A549 (cell line): Measurements from ENCODE around the gene CHMP4A. TPM values are rescaled to one million over a fixed set of nuclear protein-coding genes. Genes with fewer than 3 reads are reported as not detected.
A peak's percentile ranks its signal among the peaks of the same experiment; 100 is the strongest.

Experiments
- ATAC-seq, 2 experiments: fragments of 200-7000 bp in 1 of 2; fragments of >200 bp in 1 of 2; cut with Nextera tagmentation in 1 of 2; cut with Tn5 transposase in 1 of 2; 3 replicates each; pipeline versions ENCODE4 v1.8.0 to v1.9.1; 2018 to 2020; ENCODE audit warnings: mild to moderate bottlenecking in 1 of 2, moderate library complexity in 1 of 2
- CTCF ChIA-PET: fragments of 300-600 bp; sonication (Branson Sonifier 250); formaldehyde crosslinking; extraction: SDS; loops from one replicate; lab custom pipeline; 2021; ENCODE audit warnings: antibody characterized with exemption, inconsistent platforms; lab: Yijun Ruan, JAX
- POLR2A ChIA-PET: fragments of 350-600 bp; formaldehyde crosslinking; extraction: SDS; loops from one replicate; lab custom pipeline; 2021; ENCODE audit warnings: antibody characterized with exemption, inconsistent platforms; lab: Yijun Ruan, JAX
- DNase-seq, 2 experiments: peaks; one replicate each; pipeline versions ENCODE4 v3.0.0 to v3.0.0-alpha.2; 2011 to 2016; ENCODE audit warnings: low read depth in 1 of 2, low spot score in 1 of 2
- FAIRE-seq: peaks from 2 replicates; lab custom pipeline; 2011; peaks lifted over from hg19 to GRCh38; lab: Jason Lieb, UNC
- H3K27ac ChIP-seq, 2 experiments: fragments of >200 bp; sonication (Bioruptor Twin); formaldehyde crosslinking; 3 replicates each; pipeline ENCODE4 v1.5.1; 2016 to 2017
- H3K4me1 ChIP-seq: fragments of >200 bp; sonication (Bioruptor Twin); formaldehyde crosslinking; 3 replicates; pipeline ENCODE4 v1.6.1; 2016
- H3K4me2 ChIP-seq: fragments of >200 bp; sonication (Bioruptor Twin); formaldehyde crosslinking; 3 replicates; pipeline ENCODE4 v1.6.1; 2016
- H3K4me3 ChIP-seq: fragments of >200 bp; sonication (Bioruptor Twin); formaldehyde crosslinking; 3 replicates; pipeline ENCODE4 v1.5.1; 2016
- H3K9me3 ChIP-seq: fragments of >200 bp; sonication (Bioruptor Twin); formaldehyde crosslinking; 3 replicates; pipeline ENCODE4 v1.6.1; 2016
- BHLHE40 ChIP-seq: IDR thresholded peaks from 2 replicates; pipeline ENCODE4 v1.6.1; 2012; ENCODE audit warnings: low read depth, low read length, inconsistent platforms
- CEBPB ChIP-seq, 2 experiments: fragments of >200 bp in 1 of 2; sonication (Bioruptor Twin) in 1 of 2; formaldehyde crosslinking in 1 of 2; IDR thresholded peaks; 2 replicates each; pipeline ENCODE4 v1.6.1; 2012 to 2016
- CHD2 ChIP-seq: fragments of 150-350 bp; IDR thresholded peaks from 2 replicates; pipeline ENCODE4 v1.6.1; 2014; ENCODE audit warnings: low read length; ENCODE audit not compliant: partially characterized antibody
- FOSL2 ChIP-seq, 2 experiments: fragments of 450-650 bp in 1 of 2; fragments of >200 bp in 1 of 2; sonication (Bioruptor Twin) in 1 of 2; formaldehyde crosslinking; IDR thresholded peaks; 2 replicates each; pipeline versions ENCODE4 v1.5.0 to v1.6.1; 2016 to 2020; ENCODE audit warnings: mild to moderate bottlenecking in 1 of 2, moderate library complexity in 1 of 2
- FOXS1 ChIP-seq: fragments of 250-450 bp; sonication (Bioruptor Pico); IDR thresholded peaks from 2 replicates; pipeline ENCODE4 v1.5.0; 2020; ENCODE audit warnings: mild to moderate bottlenecking, moderate library complexity
- HDAC2 ChIP-seq: fragments of 200-600 bp; sonication (generic); IDR thresholded peaks from 2 replicates; pipeline ENCODE4 v1.6.1; 2016
- HEYL ChIP-seq: fragments of 250-450 bp; sonication (Bioruptor Pico); IDR thresholded peaks from 2 replicates; pipeline ENCODE4 v1.8.0; 2021; ENCODE audit warnings: mild to moderate bottlenecking, moderate library complexity
- HOXA7 ChIP-seq: fragments of 250-450 bp; sonication (Bioruptor Pico); IDR thresholded peaks from 2 replicates; pipeline ENCODE4 v1.5.0; 2020; ENCODE audit warnings: mild to moderate bottlenecking, moderate library complexity
- HOXB5 ChIP-seq: fragments of 250-450 bp; sonication (Bioruptor Pico); IDR thresholded peaks from 2 replicates; pipeline ENCODE4 v1.5.0; 2020; ENCODE audit warnings: mild to moderate bottlenecking, moderate library complexity
- JUN ChIP-seq, 2 experiments: fragments of >200 bp; sonication (Bioruptor Twin); formaldehyde crosslinking; IDR thresholded peaks; 2 replicates in 1 of 2; 3 replicates in 1 of 2; pipeline ENCODE4 v1.6.1; 2016 to 2017
- JUNB ChIP-seq: fragments of >200 bp; sonication (Bioruptor Twin); formaldehyde crosslinking; IDR thresholded peaks from 2 replicates; pipeline ENCODE4 v1.6.1; 2016
- MAZ ChIP-seq: fragments of 150-350 bp; IDR thresholded peaks from 2 replicates; pipeline ENCODE4 v1.6.1; 2014; ENCODE audit warnings: antibody characterized with exemption, low read depth, low read length, borderline replicate concordance
- NFE2L2 ChIP-seq: fragments of 150-350 bp; conservative IDR thresholded peaks from 2 replicates; pipeline ENCODE4 v1.6.1; 2014; ENCODE audit warnings: low read length
- PBX3 ChIP-seq: IDR thresholded peaks from 2 replicates; pipeline ENCODE4 v1.6.1; 2012
- RAD21 ChIP-seq, 2 experiments: fragments of >200 bp in 1 of 2; sonication (Bioruptor Twin) in 1 of 2; formaldehyde crosslinking in 1 of 2; IDR thresholded peaks in 1 of 2; conservative IDR thresholded peaks in 1 of 2; 2 replicates in 1 of 2; 3 replicates in 1 of 2; pipeline ENCODE4 v1.6.1; 2012 to 2018; ENCODE audit warnings: inconsistent platforms in 1 of 2
- RARB ChIP-seq: fragments of 250-450 bp; sonication (Bioruptor Pico); IDR thresholded peaks from 2 replicates; pipeline ENCODE4 v1.8.0; 2021; ENCODE audit warnings: mild to moderate bottlenecking, moderate library complexity
- RCOR1 ChIP-seq: fragments of 150-350 bp; IDR thresholded peaks from 2 replicates; pipeline ENCODE4 v1.6.1; 2014; ENCODE audit warnings: antibody characterized with exemption, low read length, low read depth
- RFX5 ChIP-seq: fragments of 450-650 bp; IDR thresholded peaks from 2 replicates; pipeline ENCODE4 v1.7.1; 2014; ENCODE audit warnings: antibody characterized with exemption, mild to moderate bottlenecking, moderate library complexity
- RNF2 ChIP-seq: fragments of 200-600 bp; sonication (generic); IDR thresholded peaks from 2 replicates; pipeline ENCODE4 v1.6.1; 2016; ENCODE audit warnings: low read depth, mild to moderate bottlenecking, antibody characterized with exemption, moderate library complexity, borderline replicate concordance
- SREBF2 ChIP-seq: fragments of 450-650 bp; IDR thresholded peaks from 2 replicates; pipeline ENCODE4 v1.6.1; 2014; ENCODE audit warnings: mild to moderate bottlenecking, moderate library complexity
- TFCP2L1 ChIP-seq: fragments of 250-450 bp; sonication (Bioruptor Pico); IDR thresholded peaks from 2 replicates; pipeline ENCODE4 v1.5.0; 2021; ENCODE audit warnings: mild to moderate bottlenecking
- TP53 ChIP-seq: fragments of 250-450 bp; sonication (Bioruptor Pico); IDR thresholded peaks from 2 replicates; pipeline ENCODE4 v1.5.0; 2021; ENCODE audit warnings: mild to moderate bottlenecking, moderate library complexity
- USF2 ChIP-seq: fragments of 450-650 bp; IDR thresholded peaks from 2 replicates; pipeline ENCODE4 v1.6.1; 2014; ENCODE audit warnings: antibody characterized with exemption
- ZFP36 ChIP-seq: fragments of 450-650 bp; IDR thresholded peaks from 2 replicates; pipeline ENCODE4 v1.6.1; 2014; ENCODE audit warnings: borderline replicate concordance; ENCODE audit not compliant: partially characterized antibody
- ZSCAN20 ChIP-seq: fragments of 250-450 bp; sonication (Bioruptor Pico); IDR thresholded peaks from 2 replicates; pipeline ENCODE4 v1.8.0; 2022; ENCODE audit warnings: mild to moderate bottlenecking, moderate library complexity
- WGBS: methylation state at CpG from one replicate; pipeline ENCODE4 v1.1.6; 2017; ENCODE audit errors: missing lambda C conversion rate; 5-methylcytosine and 5-hydroxymethylcytosine counted together
- polyA plus RNA-seq, 4 experiments: library from polyadenylated mRNA; depleted of rRNA in 3 of 4; stranded (reverse); fragments of >200 nt; fragmentation: RNase III in 1 of 4; extraction: RNeasy Plus Mini Kit Qiagen cat#74134 plus additional on column Dnase treatment in 1 of 4; gene quantifications; 2 replicates in 3 of 4; 3 replicates in 1 of 4; pipeline ENCODE4 v1.2.3, GENCODE V29; 2011 to 2017
- TF ChIP-seq, protein P1 (sequence below): fragments of 150-350 bp; IDR thresholded peaks from 2 replicates; pipeline ENCODE4 v1.6.1; 2014; ENCODE audit warnings: low read depth, mild to moderate bottlenecking, low read length
- TF ChIP-seq, protein P2 (sequence below): fragments of 250-450 bp; sonication (Bioruptor Pico); IDR thresholded peaks from 2 replicates; pipeline ENCODE4 v1.5.0; 2020; ENCODE audit warnings: low read depth, mild to moderate bottlenecking, moderate library complexity
- TF ChIP-seq, protein P3 (sequence below): IDR thresholded peaks from 2 replicates; pipeline ENCODE4 v1.6.1; 2012; ENCODE audit warnings: low read depth, borderline replicate concordance

The CHMP4A gene
- polyA plus RNA-seq, 2 of the 4 experiments (the other 2 are of a cell fraction) = 102 to 112 TPM

DNA sequence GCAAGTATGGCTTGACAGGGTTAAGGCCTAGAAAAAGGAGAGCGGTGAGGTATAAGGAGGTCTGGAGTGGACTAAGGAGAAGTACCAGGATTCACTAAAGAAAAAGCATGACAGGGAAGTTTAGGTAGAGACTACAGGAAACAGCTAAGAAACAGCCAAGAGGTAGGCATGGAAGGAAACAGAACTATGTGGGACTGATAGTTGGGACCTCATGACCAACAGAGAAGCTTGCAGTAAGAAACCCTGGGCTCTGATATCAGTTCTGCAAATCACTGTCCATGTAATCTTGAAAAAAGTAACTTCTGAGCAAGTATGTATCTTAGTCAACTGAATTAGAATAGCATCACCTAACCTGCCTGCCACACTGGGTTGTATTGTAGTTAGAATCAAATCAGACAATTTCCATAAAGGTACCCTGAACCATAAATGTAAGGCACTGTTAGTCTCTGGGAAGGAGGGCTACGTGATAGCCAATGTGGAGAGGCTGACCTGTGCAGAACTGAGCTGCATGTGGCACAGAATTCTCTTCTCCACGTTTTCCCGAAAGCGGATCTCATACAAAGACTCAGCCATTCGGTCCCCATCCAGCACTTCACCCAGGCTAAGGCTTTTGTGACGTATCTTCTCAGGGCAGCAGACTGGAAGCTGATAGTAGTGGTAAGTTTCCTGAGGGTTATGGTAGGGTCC is 19.0 kb downstream of the CHMP4A start:
- CTCF ChIA-PET = interaction anchor here (1.4 to 1.9 kb wide), 3 partner anchors 33 to 237 kb away, joined by 3 to 9 read pairs (median 5); partner anchors contain the start of gene IRF9
- ATAC-seq = no peak
- H3K27ac ChIP-seq = peak overlapping the region; percentile 88 to 98

GRCh38 chr14:24192933-24193332 is 20.4 kb downstream of the CHMP4A start:
- POLR2A ChIA-PET = no interaction called here
- TF ChIP-seq SREBF2 (no peak), USF2 (no peak), ZFP36 (no peak), TP53 (CRISPR knock-in tag) (no peak), RNF2 (no peak), JUN (IDR thresholded peaks at IDR 0.05) (no peak), CEBPB (IDR thresholded peaks at IDR 0.05) (no peak), PBX3 (no peak), FOXS1 (CRISPR knock-in tag) (no peak)
- TF ChIP-seq, protein P1, sequence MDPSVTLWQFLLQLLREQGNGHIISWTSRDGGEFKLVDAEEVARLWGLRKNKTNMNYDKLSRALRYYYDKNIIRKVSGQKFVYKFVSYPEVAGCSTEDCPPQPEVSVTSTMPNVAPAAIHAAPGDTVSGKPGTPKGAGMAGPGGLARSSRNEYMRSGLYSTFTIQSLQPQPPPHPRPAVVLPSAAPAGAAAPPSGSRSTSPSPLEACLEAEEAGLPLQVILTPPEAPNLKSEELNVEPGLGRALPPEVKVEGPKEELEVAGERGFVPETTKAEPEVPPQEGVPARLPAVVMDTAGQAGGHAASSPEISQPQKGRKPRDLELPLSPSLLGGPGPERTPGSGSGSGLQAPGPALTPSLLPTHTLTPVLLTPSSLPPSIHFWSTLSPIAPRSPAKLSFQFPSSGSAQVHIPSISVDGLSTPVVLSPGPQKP = no peak
- TF ChIP-seq, protein P2, sequence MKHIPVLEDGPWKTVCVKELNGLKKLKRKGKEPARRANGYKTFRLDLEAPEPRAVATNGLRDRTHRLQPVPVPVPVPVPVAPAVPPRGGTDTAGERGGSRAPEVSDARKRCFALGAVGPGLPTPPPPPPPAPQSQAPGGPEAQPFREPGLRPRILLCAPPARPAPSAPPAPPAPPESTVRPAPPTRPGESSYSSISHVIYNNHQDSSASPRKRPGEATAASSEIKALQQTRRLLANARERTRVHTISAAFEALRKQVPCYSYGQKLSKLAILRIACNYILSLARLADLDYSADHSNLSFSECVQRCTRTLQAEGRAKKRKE (CRISPR knock-in tag) = no peak
- H3K4me1 ChIP-seq = peaks cover 21% of the 10 kb centered on the region
- DNase-seq (no peak), ATAC-seq (no peak), FAIRE-seq (no peak)
- 91% methylated on average over 14 of the region's 15 CpGs for WGBS
- no peak overlapping the region for H3K27ac ChIP-seq
- H3K4me3 ChIP-seq = no peak overlapping the region
- no peak overlapping the region for H3K4me2 ChIP-seq
- H3K9me3 ChIP-seq = no peaks in the 10 kb centered on the region
- CTCF ChIA-PET = interaction anchor here (0.8 to 1.4 kb wide), 2 partner anchors 45 to 239 kb away, joined by 3 read pairs; no protein-coding TSS in a partner anchor

More for the DNA sequence above, 19.0 kb downstream of the CHMP4A start:
- DNase-seq = no peak
- POLR2A ChIA-PET = interaction anchor here (1.8 kb wide), 1 partner anchor 47 kb away, joined by 7 read pairs; the partner anchor contains the start of gene RNF31
- H3K4me1 ChIP-seq = peaks cover 17% of the 10 kb centered on the region
- TF ChIP-seq BHLHE40 = no peak
- no peak for TF ChIP-seq PBX3
- no peak for TF ChIP-seq MAZ
- no peak for TF ChIP-seq RARB (CRISPR knock-in tag)
- TF ChIP-seq, protein P3, sequence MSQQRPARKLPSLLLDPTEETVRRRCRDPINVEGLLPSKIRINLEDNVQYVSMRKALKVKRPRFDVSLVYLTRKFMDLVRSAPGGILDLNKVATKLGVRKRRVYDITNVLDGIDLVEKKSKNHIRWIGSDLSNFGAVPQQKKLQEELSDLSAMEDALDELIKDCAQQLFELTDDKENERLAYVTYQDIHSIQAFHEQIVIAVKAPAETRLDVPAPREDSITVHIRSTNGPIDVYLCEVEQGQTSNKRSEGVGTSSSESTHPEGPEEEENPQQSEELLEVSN = no peak
- TF ChIP-seq ZSCAN20 (CRISPR knock-in tag) = no peak
- no peak for TF ChIP-seq HOXB5
- no peak for TF ChIP-seq HEYL (CRISPR knock-in tag)
- no peak for TF ChIP-seq RAD21 (conservative IDR thresholded peaks at IDR 0.05 in 1 of 2, IDR thresholded peaks at IDR 0.05 in 1 of 2)
- TF ChIP-seq NFE2L2 = no peak
- TF ChIP-seq RFX5 = no peak
- TF ChIP-seq RCOR1 = no peak
- TF ChIP-seq TFCP2L1 = no peak
- no peak for TF ChIP-seq JUNB
- TF ChIP-seq FOSL2 (IDR thresholded peaks at IDR 0.05) = no peak
- TF ChIP-seq FOSL2 (CRISPR knock-in tag; IDR thresholded peaks at IDR 0.05) = no peak
- no peak for TF ChIP-seq CHD2
- TF ChIP-seq HDAC2 = no peak
- TF ChIP-seq HOXA7 (CRISPR knock-in tag) = no peak
- H3K4me3 ChIP-seq = peak overlapping the region; percentile 62
- WGBS = 92% methylated on average over 7 of the region's 7 CpGs
- H3K4me2 ChIP-seq = peak overlapping the region; percentile 77
- H3K9me3 ChIP-seq = no peaks in the 10 kb centered on the region
- FAIRE-seq = no peak
